Activated naive CD8-positive, alpha-beta T cell treated with anti-CD3 and anti-CD28 coated beads, Interleukin-2, amount 10 ng/mL, durations not matched to agents 7 days and 5 days (primary cell): ENCODE measurements around the gene TMEM219. TPM values are rescaled to one million over a fixed set of nuclear protein-coding genes. Genes with fewer than 3 reads are reported as not detected.
A peak's percentile ranks its signal among the peaks of the same experiment; 100 is the strongest.

Source experiments
- ATAC-seq: fragments of 150-1000 bp; cut with Tn5 transposase; one replicate; pipeline ENCODE4 v1.10.0; 2021; ENCODE audit warnings: low read depth, moderate library complexity
- POLR2A ChIA-PET: fragments of 350-600 bp; sonication (Branson Sonifier 250); formaldehyde crosslinking; loops from one replicate; lab custom pipeline; 2021; ENCODE audit warnings: antibody characterized with exemption; lab: Charles Lee
- DNase-seq: peaks from one replicate; pipeline ENCODE4 v3.0.0; 2021
- H3K27ac Mint-ChIP-seq: one replicate; pipeline ENCODE4 v1.8.0; 2022; ENCODE audit warnings: mild to moderate bottlenecking, mixed read lengths
- H3K27me3 Mint-ChIP-seq: one replicate; pipeline ENCODE4 v1.8.0; 2022; ENCODE audit warnings: mild to moderate bottlenecking, moderate library complexity, mixed read lengths
- H3K36me3 Mint-ChIP-seq: one replicate; pipeline ENCODE4 v1.8.0; 2021; ENCODE audit warnings: mild to moderate bottlenecking, mixed read lengths
- H3K4me1 Mint-ChIP-seq: one replicate; pipeline ENCODE4 v1.8.0; 2021; ENCODE audit warnings: mixed read lengths
- H3K4me3 Mint-ChIP-seq: one replicate; pipeline ENCODE4 v1.8.0; 2022; ENCODE audit warnings: mild to moderate bottlenecking, moderate library complexity, mixed read lengths
- H3K9me3 Mint-ChIP-seq: one replicate; pipeline ENCODE4 v1.8.0; 2021; ENCODE audit warnings: mixed read lengths
- total RNA-seq, 2 experiments: library from RNA; stranded (reverse); gene quantifications; one replicate each; pipeline ENCODE4 v1.2.3, GENCODE V29; 2021

Gene TMEM219
- total RNA-seq, 2 experiments from 2014 or later = 67.8 to 74.5 TPM

DNA sequence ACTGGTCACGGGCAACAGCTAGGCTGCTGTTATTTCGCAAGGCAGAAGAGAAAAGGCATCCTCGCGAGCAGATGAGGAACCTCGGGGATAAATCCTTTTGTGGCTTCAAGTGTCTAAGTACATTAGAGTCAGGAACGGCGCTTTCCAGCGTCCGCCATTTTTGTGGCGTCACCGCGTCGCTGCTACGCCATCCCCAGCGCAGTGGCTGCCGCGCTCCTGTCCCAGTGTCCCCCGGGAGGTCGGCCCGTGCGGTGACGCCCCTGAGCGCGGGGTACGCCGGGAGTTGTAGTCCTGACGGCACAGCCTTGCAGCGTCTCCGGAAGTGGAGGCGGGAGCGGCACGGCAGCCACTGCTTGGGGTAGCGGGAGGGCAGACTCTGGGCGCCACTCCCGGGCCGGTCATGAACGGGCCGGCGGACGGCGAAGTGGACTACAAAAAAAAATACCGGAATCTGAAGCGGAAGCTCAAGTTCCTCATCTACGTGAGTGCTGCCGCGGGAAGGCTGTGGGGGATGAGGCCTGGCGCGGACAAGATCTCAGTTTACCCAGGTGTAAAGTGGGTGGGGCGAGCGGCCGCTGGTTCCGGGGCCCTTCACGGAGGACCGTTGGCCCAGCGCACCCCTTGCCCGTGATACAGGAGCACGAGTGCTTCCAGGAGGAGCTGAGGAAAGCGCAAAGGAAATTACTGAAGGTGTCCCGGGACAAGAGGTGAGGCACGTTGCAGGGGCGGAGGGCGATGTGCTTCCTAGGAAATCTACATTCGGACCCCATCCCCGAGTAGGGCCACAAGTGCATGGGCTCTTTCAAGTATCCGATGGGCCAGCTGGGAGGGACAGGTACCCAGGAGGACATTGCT lies 34.3 kb downstream of the TMEM219 start, which contains the start of gene INO80E:
Gene INO80E, plus strand, starts transcription at position 331 of the 855 bp plus-strand sequence. Its CDS starts 70 bp downstream, at position 401.
- DNase-seq (peak; percentile 99), ATAC-seq (peak; percentile 95)
- POLR2A ChIA-PET = interaction anchor here (0.6 to 6.8 kb wide), 10 partner anchors 9 to 384 kb away, joined by 3 to 73 read pairs (median 4); partner anchors contain the start of genes ALDOA, KCTD13, KIF22 and TAOK2
- H3K27ac Mint-ChIP-seq = peak within 1 kb of the TSS; percentile 97
- peaks cover 15% of the 10 kb centered on the region for H3K36me3 Mint-ChIP-seq
- peak within 1 kb of the TSS; percentile 98 for H3K4me3 Mint-ChIP-seq
- no peaks in the 10 kb centered on the region for H3K27me3 Mint-ChIP-seq
- peaks cover 25% of the 10 kb centered on the region for H3K4me1 Mint-ChIP-seq
- H3K9me3 Mint-ChIP-seq = no peaks in the 10 kb centered on the region

DNA sequence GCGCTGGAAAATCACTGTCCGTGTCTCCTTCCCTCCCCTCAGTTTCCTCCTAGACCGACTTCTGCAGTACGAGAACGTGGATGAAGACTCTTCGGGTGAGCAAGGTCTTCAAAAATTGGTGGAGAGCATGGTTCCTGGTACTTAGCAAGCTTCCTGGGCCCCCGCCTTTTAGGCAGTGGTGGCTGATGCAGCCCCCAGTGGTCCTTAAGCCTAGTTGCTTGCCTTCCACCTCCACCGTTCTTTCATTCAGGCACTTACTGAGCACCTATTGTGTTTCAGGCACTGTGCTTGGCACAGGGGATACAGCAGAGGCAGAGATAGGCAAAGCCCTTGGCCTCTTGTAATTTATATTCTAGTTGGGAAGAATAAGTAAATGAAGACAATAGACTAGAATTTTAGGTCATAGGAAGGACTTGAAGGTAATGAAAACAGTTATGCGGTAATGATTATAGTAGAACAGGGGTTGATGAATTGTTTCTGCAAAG lies 34.9 kb downstream of the TMEM219 start:
- DNase-seq = no peak
- Mint-ChIP-seq H3K27me3 (no peaks in the 10 kb centered on the region), H3K4me1 (peaks cover 25% of the 10 kb centered on the region), H3K27ac (peak overlapping the region; percentile 97), H3K36me3 (peaks cover 15% of the 10 kb centered on the region), H3K9me3 (no peaks in the 10 kb centered on the region), H3K4me3 (peak overlapping the region; percentile 98)
- POLR2A ChIA-PET = interaction anchor here (1.0 to 6.8 kb wide), 6 partner anchors 8 to 71 kb away, joined by 4 to 73 read pairs (median 10); partner anchors contain the start of genes KCTD13, TAOK2 and TMEM219
- ATAC-seq = no peak

DNA sequence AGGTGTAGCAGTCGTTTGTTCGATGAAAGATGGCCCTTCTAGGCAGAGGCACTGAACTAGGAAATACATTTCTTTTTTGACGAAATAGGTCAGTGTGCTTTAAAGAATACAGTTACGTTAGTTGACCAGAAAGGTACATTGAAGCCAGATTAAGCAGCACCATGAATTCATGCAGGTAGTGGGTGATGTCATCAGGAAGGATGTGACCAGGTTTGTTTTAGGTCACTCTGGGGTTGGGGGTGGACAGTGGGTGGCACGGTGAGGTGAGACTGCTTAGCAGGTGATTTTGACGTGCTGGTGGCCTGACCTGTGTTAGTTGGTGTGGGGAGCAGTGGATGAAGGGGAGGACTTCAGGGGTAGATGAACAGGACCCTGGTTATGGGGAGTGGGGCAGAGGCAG lies 37.7 kb downstream of the TMEM219 start:
- no peak overlapping the region for H3K4me3 Mint-ChIP-seq
- DNase-seq (no peak), ATAC-seq (no peak)
- H3K9me3 Mint-ChIP-seq = no peaks in the 10 kb centered on the region
- peak overlapping the region; percentile 8 for H3K27ac Mint-ChIP-seq
- peaks cover 11% of the 10 kb centered on the region for H3K36me3 Mint-ChIP-seq
- POLR2A ChIA-PET = interaction anchor here (1.1 kb wide), 1 partner anchor 26 kb away, joined by 3 read pairs; the partner anchor contains the start of gene TAOK2
- peaks cover 18% of the 10 kb centered on the region for H3K4me1 Mint-ChIP-seq
- H3K27me3 Mint-ChIP-seq = no peaks in the 10 kb centered on the region

- ATAC-seq = no peak
- no peak for DNase-seq
- Mint-ChIP-seq H3K27me3 (no peaks in the 10 kb centered on the region), H3K9me3 (no peaks in the 10 kb centered on the region), H3K4me3 (no peak overlapping the region), H3K4me1 (peaks cover 16% of the 10 kb centered on the region), H3K27ac (no peak overlapping the region), H3K36me3 (peaks cover 11% of the 10 kb centered on the region)
- POLR2A ChIA-PET = interaction anchor here (1.1 kb wide), 1 partner anchor 28 kb away, joined by 3 read pairs; the partner anchor contains the start of gene TAOK2
These were observed 39.1 kb downstream of the TMEM219 start for GRCh38 chr16:30000735-30001631.

DNA sequence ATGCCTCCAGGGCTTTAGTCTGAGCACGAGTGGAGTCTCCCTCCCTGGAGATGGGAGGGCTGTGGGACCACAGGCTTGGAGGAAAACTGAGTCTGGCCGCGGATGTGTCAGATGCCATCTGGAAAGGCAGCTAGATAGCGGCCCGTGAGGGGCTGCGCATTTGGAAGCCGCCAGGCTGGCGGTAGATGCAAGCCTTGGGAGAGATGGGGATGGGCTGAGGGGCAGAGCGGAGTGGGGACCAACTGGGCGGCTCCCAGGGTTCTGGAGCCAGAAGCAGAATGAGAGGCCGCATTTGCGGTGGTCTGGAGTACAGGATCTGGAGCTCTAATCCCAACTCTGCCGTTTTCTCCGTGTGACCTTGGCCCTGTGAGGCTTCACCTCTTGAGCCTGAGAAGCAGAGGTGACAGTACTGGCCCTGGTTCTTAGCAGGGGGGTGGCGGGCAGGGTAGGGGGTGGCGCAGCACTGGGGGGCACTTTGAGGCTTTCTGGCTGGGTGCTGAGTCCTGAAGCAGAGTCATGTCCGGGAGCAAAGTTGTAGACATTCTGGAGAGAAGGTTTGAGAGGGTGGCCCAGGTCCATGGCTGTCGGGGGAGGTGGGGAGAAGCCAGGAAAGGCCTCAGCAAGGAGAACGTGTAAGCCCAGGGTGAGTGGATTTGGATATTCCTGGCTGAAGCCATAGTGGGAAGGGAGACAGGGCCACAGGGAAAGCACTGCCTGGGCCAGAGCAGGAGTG lies 40.9 kb downstream of the TMEM219 start:
- Mint-ChIP-seq H3K27ac (no peak overlapping the region), H3K4me1 (peaks cover 10% of the 10 kb centered on the region), H3K9me3 (no peaks in the 10 kb centered on the region), H3K36me3 (peaks cover 9% of the 10 kb centered on the region), H3K4me3 (no peak overlapping the region), H3K27me3 (no peaks in the 10 kb centered on the region)
- DNase-seq (no peak), ATAC-seq (no peak)
- POLR2A ChIA-PET = interaction anchor here (0.8 kb wide), 1 partner anchor 26 kb away, joined by 3 read pairs; no protein-coding TSS in a partner anchor

- H3K36me3 Mint-ChIP-seq = peaks cover 2% of the 10 kb centered on the region
- H3K4me1 Mint-ChIP-seq = peaks cover 7% of the 10 kb centered on the region
- H3K4me3 Mint-ChIP-seq = no peak overlapping the region
- ATAC-seq = no peak
- H3K27ac Mint-ChIP-seq = no peak overlapping the region
- H3K27me3 Mint-ChIP-seq = no peaks in the 10 kb centered on the region
- POLR2A ChIA-PET = interaction anchor here (1.3 kb wide), 2 partner anchors 7 to 10 kb away, joined by 3 to 4 read pairs; no protein-coding TSS in a partner anchor
- no peak for DNase-seq
- no peaks in the 10 kb centered on the region for H3K9me3 Mint-ChIP-seq
These were observed 42.0 kb downstream of the TMEM219 start for GRCh38 chr16:30003670-30004423.

DNA sequence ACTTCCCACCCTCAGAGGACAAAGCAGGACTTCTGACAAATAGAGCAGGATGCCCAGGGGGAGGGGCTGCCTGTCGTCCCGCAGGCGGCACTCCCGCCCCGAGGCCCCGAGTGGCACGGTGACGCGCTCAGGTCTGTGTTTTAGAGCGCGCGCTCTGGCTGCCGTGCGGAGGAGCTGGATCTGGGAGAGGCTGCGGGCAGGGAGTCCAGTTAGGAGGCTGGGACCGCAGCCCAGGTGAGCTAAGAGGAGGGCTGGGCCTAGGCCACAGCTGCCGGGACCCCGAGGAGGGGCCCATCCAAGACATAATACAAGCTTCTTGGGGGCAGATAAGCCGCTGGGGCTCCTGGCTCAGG lies 42.5 kb downstream of the TMEM219 start:
- no peaks in the 10 kb centered on the region for H3K9me3 Mint-ChIP-seq
- peaks cover 2% of the 10 kb centered on the region for H3K27me3 Mint-ChIP-seq
- DNase-seq = no peak
- POLR2A ChIA-PET = interaction anchor here (1.3 kb wide), 2 partner anchors 8 to 11 kb away, joined by 3 to 4 read pairs; no protein-coding TSS in a partner anchor
- H3K36me3 Mint-ChIP-seq = peaks cover 2% of the 10 kb centered on the region
- H3K27ac Mint-ChIP-seq = no peak overlapping the region
- peaks cover 7% of the 10 kb centered on the region for H3K4me1 Mint-ChIP-seq
- no peak overlapping the region for H3K4me3 Mint-ChIP-seq
- ATAC-seq = no peak

- no peak overlapping the region for H3K4me3 Mint-ChIP-seq
- DNase-seq (no peak), ATAC-seq (no peak)
- H3K36me3 Mint-ChIP-seq = peaks cover 2% of the 10 kb centered on the region
- H3K9me3 Mint-ChIP-seq = no peaks in the 10 kb centered on the region
- peaks cover 4% of the 10 kb centered on the region for H3K4me1 Mint-ChIP-seq
- POLR2A ChIA-PET = interaction anchor here (1.0 to 1.3 kb wide), 3 partner anchors 8 to 197 kb away, joined by 3 to 4 read pairs (median 3); no protein-coding TSS in a partner anchor
- H3K27ac Mint-ChIP-seq = no peak overlapping the region
- peaks cover 2% of the 10 kb centered on the region for H3K27me3 Mint-ChIP-seq
These were observed 42.9 kb downstream of the TMEM219 start for GRCh38 chr16:30004811-30005242.

GRCh38 chr16:30005341-30006094 lies 43.6 kb downstream of the TMEM219 start:
- POLR2A ChIA-PET = interaction anchor here (0.6 to 1.3 kb wide), 7 partner anchors 9 to 197 kb away, joined by 3 to 4 read pairs (median 3); partner anchors contain the start of gene TAOK2
- Mint-ChIP-seq H3K4me1 (peaks cover 3% of the 10 kb centered on the region), H3K9me3 (no peaks in the 10 kb centered on the region), H3K27ac (no peak overlapping the region), H3K36me3 (peaks cover 2% of the 10 kb centered on the region), H3K4me3 (no peak overlapping the region), H3K27me3 (peaks cover 8% of the 10 kb centered on the region)
- DNase-seq (no peak), ATAC-seq (peak; percentile 62)

GRCh38 chr16:30006095-30006473 lies 44.2 kb downstream of the TMEM219 start:
- no peak for DNase-seq
- POLR2A ChIA-PET = interaction anchor here (0.6 to 1.0 kb wide), 5 partner anchors 12 to 198 kb away, joined by 3 read pairs; partner anchors contain the start of gene TAOK2
- no peak for ATAC-seq
- Mint-ChIP-seq H3K27ac (no peak overlapping the region), H3K27me3 (peaks cover 9% of the 10 kb centered on the region), H3K9me3 (no peaks in the 10 kb centered on the region), H3K4me1 (peaks cover 3% of the 10 kb centered on the region), H3K36me3 (peaks cover 2% of the 10 kb centered on the region), H3K4me3 (no peak overlapping the region)
